SK-N-SH treated with all-trans-retinoic acid at 6 μM for 48 hours (cell line): ENCODE measurements around the gene C1QTNF12.

Experiments
- ARNTL ChIP-seq: fragments of 450-650 bp; formaldehyde crosslinking; IDR thresholded peaks from 2 replicates; pipeline ENCODE4 v1.5.0; 2020; ENCODE audit warnings: low read depth, mild to moderate bottlenecking, moderate library complexity, borderline replicate concordance
- CREB5 ChIP-seq: fragments of 250-450 bp; sonication (Bioruptor Pico); IDR thresholded peaks from 2 replicates; pipeline ENCODE4 v1.5.1; 2020; ENCODE audit warnings: low read depth, mild to moderate bottlenecking, moderate library complexity
- CSDC2 ChIP-seq: fragments of 250-450 bp; sonication (Bioruptor Pico); IDR thresholded peaks from 2 replicates; pipeline ENCODE4 v1.5.0; 2020; ENCODE audit warnings: mild to moderate bottlenecking, moderate library complexity
- CSRNP3 ChIP-seq: fragments of 250-450 bp; sonication (Bioruptor Pico); IDR thresholded peaks from 2 replicates; pipeline ENCODE4 v1.5.1; 2021; ENCODE audit warnings: mild to moderate bottlenecking, moderate library complexity
- GLIS3 ChIP-seq: fragments of 250-450 bp; sonication (Bioruptor Pico); IDR thresholded peaks from 2 replicates; pipeline ENCODE4 v1.5.0; 2020; ENCODE audit warnings: mild to moderate bottlenecking, moderate library complexity
- PATZ1 ChIP-seq: fragments of 250-450 bp; sonication (Bioruptor Pico); IDR thresholded peaks from 2 replicates; pipeline ENCODE4 v1.8.0; 2020; ENCODE audit warnings: mild to moderate bottlenecking, moderate library complexity, borderline replicate concordance
- PPARA ChIP-seq: fragments of 250-450 bp; sonication (Bioruptor Pico); IDR thresholded peaks from 2 replicates; pipeline ENCODE4 v1.5.0; 2020; ENCODE audit warnings: mild to moderate bottlenecking, borderline replicate concordance
- RARB ChIP-seq: fragments of 250-450 bp; sonication (Bioruptor Pico); IDR thresholded peaks from 2 replicates; pipeline ENCODE4 v1.8.0; 2021; ENCODE audit warnings: mild to moderate bottlenecking, moderate library complexity
- TCF4 ChIP-seq: fragments of 250-450 bp; sonication (Bioruptor Pico); IDR thresholded peaks from 2 replicates; pipeline ENCODE4 v1.8.0; 2021; ENCODE audit warnings: mild to moderate bottlenecking, moderate library complexity, borderline replicate concordance
- ZFP3 ChIP-seq: fragments of 250-450 bp; sonication (Bioruptor Pico); IDR thresholded peaks from 2 replicates; pipeline ENCODE4 v1.5.0; 2020; ENCODE audit warnings: mild to moderate bottlenecking, moderate library complexity
- ZFP30 ChIP-seq: fragments of 450-650 bp; formaldehyde crosslinking; IDR thresholded peaks from 2 replicates; pipeline ENCODE4 v1.5.0; 2022; ENCODE audit warnings: mild to moderate bottlenecking, moderate library complexity

GRCh38 chr1:1216770-1217620 is 29.5 kb downstream of the C1QTNF12 start:
- TF ChIP-seq TCF4 (CRISPR knock-in tag) (no peak), ZFP30 (CRISPR knock-in tag) (no peak), GLIS3 (CRISPR knock-in tag) (no peak), CREB5 (no peak), PPARA (no peak), PATZ1 (CRISPR knock-in tag) (no peak), RARB (no peak), ARNTL (CRISPR knock-in tag) (no peak), CSDC2 (CRISPR knock-in tag) (no peak), ZFP3 (CRISPR knock-in tag) (no peak), CSRNP3 (CRISPR knock-in tag) (no peak)
